ENCODE measurements around the gene USP34. TPM values are rescaled to one million over a fixed set of nuclear protein-coding genes. Genes with fewer than 3 reads are reported as not detected.
A peak's percentile ranks its signal among the peaks of the same experiment; 100 is the strongest.
"Not testable (repeated sequence)": the region's sequence is repeated elsewhere in the genome, so short reads cannot be mapped to it uniquely, and the experiment has no call there.

USP34 gene
- polyA plus RNA-seq, 12 donors, result 67.8 to 125 (median 88.7) TPM; not detected in 1

DNA sequence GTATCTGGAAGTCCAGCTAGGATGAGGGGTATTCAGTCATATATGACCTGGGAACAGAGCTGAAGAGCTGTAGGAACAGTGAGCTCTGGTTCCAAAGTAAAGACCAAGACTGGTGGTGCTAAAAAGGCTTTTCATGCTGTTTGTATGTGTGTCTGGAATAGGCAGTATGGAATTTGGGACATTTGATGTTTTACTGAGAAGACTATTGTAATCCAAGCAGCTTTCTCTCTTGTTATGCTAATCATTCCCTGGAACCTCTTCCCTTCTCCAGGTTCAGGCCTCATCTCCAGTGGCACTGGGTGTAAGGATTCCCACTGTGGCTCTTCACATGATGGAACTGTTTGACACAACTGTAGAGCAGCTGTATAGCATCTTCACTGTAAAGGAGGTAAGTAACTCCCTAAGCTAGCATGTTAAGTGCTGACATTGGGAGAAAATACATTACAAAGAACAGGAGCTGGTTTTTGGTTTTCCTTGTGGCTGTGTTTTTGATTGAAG is 285.6 kb downstream of the USP34 start:
- DNase-seq, result no peak

- no peak for DNase-seq
Observed at GRCh38 chr2:61184263-61184662, 286.6 kb downstream of the USP34 start.

DNA sequence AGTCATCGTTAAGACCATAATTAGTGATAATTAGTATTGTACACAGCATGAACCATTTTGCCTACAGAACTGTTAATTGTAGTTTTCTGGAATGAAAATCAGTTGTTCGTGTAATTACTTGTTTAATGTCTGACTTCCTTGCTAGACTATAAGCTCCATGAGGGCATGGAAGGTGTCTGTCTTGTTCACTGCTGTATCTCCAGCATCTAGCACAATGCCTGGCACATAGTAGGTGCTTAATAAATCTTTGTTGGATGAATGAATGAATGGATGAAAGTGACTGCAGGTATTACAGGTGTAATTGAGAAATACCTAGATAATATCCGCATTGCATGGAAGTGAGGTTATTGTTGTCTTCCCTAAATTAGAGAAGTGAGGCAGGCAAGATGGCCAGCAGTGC is 287.1 kb downstream of the USP34 start:
- DNase-seq, result no peak

GRCh38 chr2:61182059-61182383 is 288.9 kb downstream of the USP34 start:
- DNase-seq, result no peak

DNA sequence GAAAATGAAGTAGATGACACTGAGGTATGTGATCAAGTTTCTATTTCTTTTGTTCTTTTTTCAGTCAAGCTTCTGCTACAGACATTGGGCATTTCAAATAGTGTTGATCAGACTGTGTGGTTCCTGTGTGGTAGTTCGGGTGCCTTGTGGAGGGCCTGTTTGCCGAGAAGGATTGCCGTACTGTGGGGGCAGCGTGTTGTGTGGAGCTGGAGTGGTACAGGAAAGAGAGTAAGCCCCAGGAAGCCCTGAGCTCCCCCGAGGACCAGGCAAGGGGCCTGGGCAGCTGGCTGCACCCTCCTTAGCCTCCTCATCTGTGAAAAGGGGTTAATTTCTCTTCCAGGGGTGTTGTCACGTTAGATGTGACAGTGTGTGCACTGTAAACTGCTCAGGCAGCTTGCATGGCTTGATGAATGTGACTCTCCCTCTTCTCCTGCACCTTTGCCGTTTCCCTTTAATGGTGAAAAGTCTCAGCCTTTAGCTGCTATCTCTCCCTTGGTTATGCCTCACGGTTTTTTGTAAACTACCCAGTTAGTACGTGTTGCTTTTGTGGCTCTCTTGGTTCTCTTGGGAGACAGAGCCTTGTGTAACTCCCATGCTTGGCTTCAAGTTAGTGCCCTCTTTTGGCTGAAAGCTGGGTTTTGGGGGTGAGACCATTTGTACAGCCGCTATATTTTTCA is 289.4 kb downstream of the USP34 start:
- no peak for DNase-seq

- no peak for DNase-seq
Observed at GRCh38 chr2:61180686-61181085, 290.2 kb downstream of the USP34 start.

DNA sequence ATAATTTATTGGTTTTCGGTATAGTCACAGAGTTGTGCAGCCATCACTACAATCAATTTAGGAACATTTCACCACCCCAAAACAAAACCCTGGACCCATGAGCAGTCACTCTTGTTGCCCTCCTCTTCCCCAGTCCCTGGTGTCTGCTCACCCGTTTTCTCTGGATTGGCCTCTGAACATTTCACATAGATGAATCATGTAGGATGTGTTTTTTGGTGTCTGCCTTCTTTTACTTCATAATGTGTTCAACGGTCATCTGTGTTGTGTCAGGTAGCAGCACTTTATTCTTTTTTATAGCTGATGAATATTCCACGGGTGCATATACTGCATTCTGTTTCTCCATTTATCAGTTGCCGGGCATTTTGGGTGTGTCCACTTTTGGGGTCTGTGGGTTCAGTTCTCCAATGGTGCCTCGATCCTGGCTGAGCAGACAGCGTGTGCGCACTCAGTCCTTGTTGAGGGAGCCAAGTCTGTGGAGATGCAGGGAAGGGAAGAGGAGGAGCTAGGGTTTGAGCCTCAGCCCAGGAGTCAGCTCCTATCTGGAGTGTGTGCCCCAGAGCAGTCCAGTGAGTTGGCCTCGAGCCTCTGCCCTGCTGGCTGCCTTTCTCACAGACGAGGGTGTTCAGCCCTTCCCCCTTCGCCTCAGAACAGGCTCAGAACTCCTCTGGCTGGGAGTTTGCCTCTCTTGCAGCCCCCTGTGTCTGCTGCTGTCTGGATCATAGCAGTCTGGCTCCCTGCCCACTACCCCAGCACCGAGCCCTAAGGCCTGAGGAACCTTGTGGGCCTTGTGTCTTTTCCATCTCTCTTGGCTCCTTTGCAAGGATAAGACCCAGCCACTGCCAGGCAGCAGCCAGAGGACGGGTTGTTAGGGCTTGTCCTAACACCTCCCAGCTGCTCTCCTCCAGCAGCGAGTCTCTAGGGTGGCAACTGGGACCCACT is 290.9 kb downstream of the USP34 start:
- DNase-seq, result peak; percentile 50

DNA sequence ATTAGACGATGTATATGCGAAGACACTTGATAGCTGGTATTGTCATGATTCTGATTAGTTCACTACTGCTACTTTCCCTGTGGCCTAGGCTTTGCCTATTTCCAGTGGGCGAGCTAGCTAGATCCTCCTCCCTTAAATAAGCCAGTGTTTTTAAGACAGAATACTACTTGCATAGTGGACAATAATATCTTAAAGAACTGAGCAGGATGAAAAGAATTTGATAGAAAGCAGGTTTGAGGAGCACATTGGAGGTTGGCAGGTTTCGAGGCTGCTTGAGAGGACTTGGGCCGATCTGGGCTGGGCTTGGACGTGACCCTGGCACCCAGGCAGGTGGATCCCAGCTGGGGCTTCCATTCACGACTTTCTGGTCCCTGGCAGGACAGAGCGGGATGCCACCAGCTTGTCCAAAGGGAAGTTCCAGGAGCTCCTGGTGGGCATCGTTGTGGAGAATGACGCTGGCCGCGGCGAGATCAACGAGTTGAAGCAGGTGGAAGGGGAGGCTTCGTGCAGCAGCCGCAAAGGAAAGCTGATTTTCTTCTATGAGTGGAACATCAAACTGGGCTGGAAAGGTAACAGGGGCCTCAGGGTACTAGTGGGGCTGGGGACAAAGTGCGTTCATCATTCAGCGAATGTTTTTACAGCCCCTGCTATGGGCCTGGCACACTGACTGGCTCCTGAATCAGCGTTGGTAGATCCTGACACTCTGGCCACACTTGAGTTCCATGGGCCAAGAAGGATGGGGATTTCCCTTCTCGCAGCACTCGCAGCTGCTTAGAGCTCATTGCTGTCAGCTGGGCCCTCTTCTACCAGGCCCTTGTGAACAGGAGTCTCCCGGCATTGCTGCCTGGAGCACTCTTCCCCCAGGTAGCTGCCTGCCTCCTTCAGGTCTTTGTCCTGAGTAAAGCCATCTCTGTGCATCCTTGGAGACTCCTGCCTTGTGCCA is 292.0 kb downstream of the USP34 start:
- DNase-seq, result no peak

DNA sequence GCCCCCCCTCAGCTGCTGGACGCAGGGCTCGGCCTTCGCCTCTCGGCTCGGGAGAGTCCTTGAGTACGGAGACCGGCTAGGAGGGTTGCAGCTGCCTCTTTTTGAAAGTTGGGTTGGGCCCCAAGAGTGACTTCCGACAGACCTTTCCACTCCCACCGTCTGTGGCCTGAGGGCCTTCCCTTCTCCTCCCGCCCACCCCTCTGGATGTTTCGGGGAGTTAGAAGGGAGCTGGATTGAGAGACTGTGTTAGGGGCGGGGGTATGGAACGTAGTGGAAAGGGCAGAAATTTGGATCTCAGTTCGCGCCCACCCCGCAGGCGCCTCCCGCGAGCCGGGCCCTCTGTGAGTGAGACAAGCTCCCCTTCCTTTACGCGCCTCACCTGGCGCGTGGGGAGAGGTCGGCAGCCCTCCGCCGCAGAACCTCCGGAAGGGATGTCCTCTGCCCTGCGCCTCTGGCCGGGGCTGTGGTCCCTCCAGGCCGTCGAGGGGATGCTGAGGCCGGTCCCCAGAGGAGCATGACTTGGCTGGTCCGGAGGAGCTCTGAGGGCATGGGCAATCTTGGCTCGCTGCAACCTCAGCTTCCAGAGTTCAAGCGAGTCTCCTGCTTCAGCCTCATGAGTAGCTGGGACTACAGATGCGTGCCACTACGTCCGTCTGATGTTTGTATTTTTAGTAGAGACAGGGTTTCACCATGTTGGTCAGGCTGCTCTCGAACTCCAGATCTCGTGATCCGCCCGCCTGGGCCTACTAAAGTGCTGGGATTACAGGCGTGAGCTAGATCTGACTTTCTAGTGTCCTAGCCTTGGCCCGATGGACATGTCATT is 292.9 kb downstream of the USP34 start:
- DNase-seq, result no peak

GRCh38 chr2:61176755-61177726 is 293.8 kb downstream of the USP34 start:
- DNase-seq, result peak; percentile 90

- no peak for DNase-seq
Observed at GRCh38 chr2:61175036-61175435, 295.9 kb downstream of the USP34 start.

- DNase-seq, result no peak
Observed at GRCh38 chr2:61173116-61173515, 297.8 kb downstream of the USP34 start.

- DNase-seq, result no peak
Observed at GRCh38 chr2:61172671-61173070, 298.2 kb downstream of the USP34 start.

DNA sequence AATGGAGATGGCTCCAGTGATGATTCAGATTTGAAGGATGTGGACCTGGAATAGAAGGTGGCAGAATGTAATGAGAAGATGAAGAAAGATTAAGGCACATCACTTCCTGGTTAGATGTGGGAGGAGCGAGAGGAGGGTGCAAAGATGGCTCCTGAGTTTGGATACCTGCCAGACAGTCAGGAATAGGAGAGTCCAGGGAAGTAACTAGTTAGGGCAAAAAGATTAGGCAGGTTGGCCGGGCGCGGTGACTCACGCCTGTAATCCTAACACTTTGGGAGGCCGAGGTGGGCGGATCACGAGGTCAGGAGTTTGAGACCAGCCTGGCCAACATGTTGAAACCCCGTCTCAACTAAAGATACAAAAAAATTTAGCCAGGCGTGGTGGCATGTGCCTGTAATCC is 303.3 kb downstream of the USP34 start:
- no peak for DNase-seq

- no peak for DNase-seq
Observed at GRCh38 chr2:61165946-61166345, 304.9 kb downstream of the USP34 start.

- DNase-seq, result not testable (repeated sequence)
Observed at GRCh38 chr2:61165082-61165481, 305.8 kb downstream of the USP34 start.

GRCh38 chr2:61162721-61163120 is 308.2 kb downstream of the USP34 start:
- no peak for DNase-seq

GRCh38 chr2:61161888-61162287 is 309.0 kb downstream of the USP34 start, which contains the start of gene C2orf74:
C2orf74 (plus strand) TSS chr2:61162188; CDS start chr2:61162515, 327 bp downstream.
- no peak for DNase-seq

DNA sequence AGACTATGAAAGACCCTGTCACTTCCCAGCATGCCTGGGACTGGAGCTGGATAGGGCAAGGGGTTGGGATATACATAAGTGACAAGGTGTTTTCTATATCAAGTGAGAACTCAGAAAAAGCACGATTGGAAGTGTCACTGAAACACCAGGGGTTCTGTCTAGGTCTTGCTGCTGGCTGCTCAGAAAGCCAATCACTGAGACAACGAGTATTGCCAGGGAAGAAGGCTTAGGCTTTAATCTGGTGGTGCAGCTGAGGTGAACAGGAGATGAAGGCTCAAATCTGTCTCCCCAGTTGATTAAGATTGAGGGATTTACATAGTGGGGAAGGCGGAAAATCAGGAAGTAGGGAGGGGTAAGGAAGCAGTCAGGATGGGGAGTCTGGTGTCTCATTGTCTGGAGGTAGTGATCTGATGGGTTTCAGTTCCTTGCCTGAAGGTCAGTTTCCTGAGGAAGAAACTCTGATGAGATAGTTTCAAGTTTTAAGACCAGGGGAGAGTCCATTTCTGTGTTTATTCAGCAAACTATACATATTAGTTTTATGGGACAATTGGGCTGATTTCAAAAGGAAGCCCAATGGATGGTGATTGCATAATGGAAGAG is 312.4 kb downstream of the USP34 start:
- DNase-seq, result no peak

All from muscle of arm (tissue), 12 donors.